Breast epithelium (tissue), 4 donors: Measurements from ENCODE around the gene GRIFIN. TPM values are rescaled to one million over a fixed set of nuclear protein-coding genes. Genes with fewer than 3 reads are reported as not detected.

ENCODE experiments used
- DNase-seq, 2 donors: peaks; one replicate each; pipeline ENCODE4 v3.0.0-alpha.2; 2019; ENCODE audit warnings: low spot score in 2 of 2
- H3K27ac ChIP-seq, 2 donors: fragments of 200-600 bp; sonication (generic) in 1 of 2; one replicate each; pipeline ENCODE4 v1.5.1; 2016 to 2019; ENCODE audit warnings: mild to moderate bottlenecking in 1 of 2
- H3K27me3 ChIP-seq, 2 donors: fragments of 200-600 bp; sonication (generic) in 1 of 2; one replicate each; pipeline versions ENCODE4 v1.5.1 to v1.6.0; 2017 to 2019; ENCODE audit warnings: control low read depth in 1 of 2, mild to moderate bottlenecking in 1 of 2
- H3K36me3 ChIP-seq: fragments of 200-600 bp; one replicate; pipeline ENCODE4 v1.5.1; 2019
- H3K4me1 ChIP-seq, 2 donors: fragments of 200-600 bp; sonication (generic); one replicate each; pipeline ENCODE4 v1.5.1; 2016 to 2019; ENCODE audit warnings: control low read depth in 1 of 2
- H3K4me3 ChIP-seq, 3 donors: fragments of 200-600 bp; sonication (generic); 1 replicate in 2 of 3; 2 replicates in 1 of 3; pipeline ENCODE4 v1.5.1; 2016 to 2019; ENCODE audit warnings: mild to moderate bottlenecking in 3 of 3, moderate library complexity in 2 of 3
- H3K9me3 ChIP-seq, 2 donors: fragments of 200-600 bp; sonication (generic) in 1 of 2; one replicate each; pipeline ENCODE4 v1.5.1; 2016 to 2019; ENCODE audit warnings: control low read depth in 1 of 2
- POLR2A ChIP-seq: fragments of 450-650 bp; IDR thresholded peaks from one replicate; pipeline ENCODE4 v1.6.1; 2016; ENCODE audit warnings: antibody characterized with exemption, mild to moderate bottlenecking, moderate library complexity
- POLR2AphosphoS5 ChIP-seq, 3 donors: sonication (generic); formaldehyde crosslinking; IDR thresholded peaks; one replicate each; pipeline ENCODE4 v1.6.1; 2017; ENCODE audit warnings: antibody characterized with exemption in 3 of 3
- intact Hi-C: fragments of 100-400 bp; cut with DNase I; formaldehyde crosslinking; loops from one replicate; pipeline ENCODE4 v1.15.1; 2023; ENCODE audit warnings: low total_unique reads
- total RNA-seq, 3 donors: library from RNA; depleted of rRNA; stranded (reverse); fragments of >200 nt; gene quantifications; one replicate each; pipeline ENCODE4 v1.1.0, GENCODE V29; 2016
- TF ChIP-seq, protein P1 (sequence below), 3 donors: fragments of 450-650 bp; IDR thresholded peaks; one replicate each; pipeline ENCODE4 v1.5.1; 2016 to 2017; ENCODE audit warnings: antibody characterized with exemption in 3 of 3, mild to moderate bottlenecking in 3 of 3, moderate library complexity in 3 of 3

GRIFIN gene
- total RNA-seq, 3 donors from 2014 or later: not detected

GRCh38 chr7:2445047-2445446 is 31.2 kb downstream of the GRIFIN start:
- H3K27me3 ChIP-seq: no peaks in the 10 kb centered on the region
- DNase-seq: no peak
- H3K27ac ChIP-seq: peak overlapping the region; percentile 42 to 82
- no peaks in the 10 kb centered on the region for H3K36me3 ChIP-seq
- intact Hi-C loops: no loop called here
- TF ChIP-seq, protein P1, sequence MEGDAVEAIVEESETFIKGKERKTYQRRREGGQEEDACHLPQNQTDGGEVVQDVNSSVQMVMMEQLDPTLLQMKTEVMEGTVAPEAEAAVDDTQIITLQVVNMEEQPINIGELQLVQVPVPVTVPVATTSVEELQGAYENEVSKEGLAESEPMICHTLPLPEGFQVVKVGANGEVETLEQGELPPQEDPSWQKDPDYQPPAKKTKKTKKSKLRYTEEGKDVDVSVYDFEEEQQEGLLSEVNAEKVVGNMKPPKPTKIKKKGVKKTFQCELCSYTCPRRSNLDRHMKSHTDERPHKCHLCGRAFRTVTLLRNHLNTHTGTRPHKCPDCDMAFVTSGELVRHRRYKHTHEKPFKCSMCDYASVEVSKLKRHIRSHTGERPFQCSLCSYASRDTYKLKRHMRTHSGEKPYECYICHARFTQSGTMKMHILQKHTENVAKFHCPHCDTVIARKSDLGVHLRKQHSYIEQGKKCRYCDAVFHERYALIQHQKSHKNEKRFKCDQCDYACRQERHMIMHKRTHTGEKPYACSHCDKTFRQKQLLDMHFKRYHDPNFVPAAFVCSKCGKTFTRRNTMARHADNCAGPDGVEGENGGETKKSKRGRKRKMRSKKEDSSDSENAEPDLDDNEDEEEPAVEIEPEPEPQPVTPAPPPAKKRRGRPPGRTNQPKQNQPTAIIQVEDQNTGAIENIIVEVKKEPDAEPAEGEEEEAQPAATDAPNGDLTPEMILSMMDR (IDR thresholded peaks at IDR 0.05): no peak
- TF ChIP-seq POLR2A (no peak), POLR2AphosphoS5 (IDR thresholded peaks at IDR 0.05) (no peak)
- no peaks in the 10 kb centered on the region for H3K4me1 ChIP-seq
- no peak overlapping the region for H3K4me3 ChIP-seq
- H3K9me3 ChIP-seq: no peaks in the 10 kb centered on the region

GRCh38 chr7:2444476-2444875 is 31.7 kb downstream of the GRIFIN start:
- H3K4me3 ChIP-seq: no peak overlapping the region
- no peaks in the 10 kb centered on the region for H3K4me1 ChIP-seq
- no peaks in the 10 kb centered on the region for H3K27me3 ChIP-seq
- intact Hi-C loops: no loop called here
- H3K9me3 ChIP-seq: no peaks in the 10 kb centered on the region
- no peaks in the 10 kb centered on the region for H3K36me3 ChIP-seq
- peak overlapping the region; percentile 42 to 82 for H3K27ac ChIP-seq
- TF ChIP-seq, protein P1 (IDR thresholded peaks at IDR 0.05): no peak
- TF ChIP-seq POLR2AphosphoS5 (IDR thresholded peaks at IDR 0.05) (no peak), POLR2A (no peak)
- DNase-seq: no peak

GRCh38 chr7:2443491-2443890 is 32.7 kb downstream of the GRIFIN start:
- intact Hi-C loops: no loop called here
- H3K4me1 ChIP-seq: no peaks in the 10 kb centered on the region
- H3K36me3 ChIP-seq: no peaks in the 10 kb centered on the region
- no peaks in the 10 kb centered on the region for H3K27me3 ChIP-seq
- H3K27ac ChIP-seq: no peak overlapping the region
- no peak for DNase-seq
- no peak overlapping the region for H3K4me3 ChIP-seq
- no peaks in the 10 kb centered on the region for H3K9me3 ChIP-seq
- TF ChIP-seq, protein P1 (IDR thresholded peaks at IDR 0.05): no peak
- TF ChIP-seq POLR2AphosphoS5 (IDR thresholded peaks at IDR 0.05) (no peak), POLR2A (no peak)

DNA sequence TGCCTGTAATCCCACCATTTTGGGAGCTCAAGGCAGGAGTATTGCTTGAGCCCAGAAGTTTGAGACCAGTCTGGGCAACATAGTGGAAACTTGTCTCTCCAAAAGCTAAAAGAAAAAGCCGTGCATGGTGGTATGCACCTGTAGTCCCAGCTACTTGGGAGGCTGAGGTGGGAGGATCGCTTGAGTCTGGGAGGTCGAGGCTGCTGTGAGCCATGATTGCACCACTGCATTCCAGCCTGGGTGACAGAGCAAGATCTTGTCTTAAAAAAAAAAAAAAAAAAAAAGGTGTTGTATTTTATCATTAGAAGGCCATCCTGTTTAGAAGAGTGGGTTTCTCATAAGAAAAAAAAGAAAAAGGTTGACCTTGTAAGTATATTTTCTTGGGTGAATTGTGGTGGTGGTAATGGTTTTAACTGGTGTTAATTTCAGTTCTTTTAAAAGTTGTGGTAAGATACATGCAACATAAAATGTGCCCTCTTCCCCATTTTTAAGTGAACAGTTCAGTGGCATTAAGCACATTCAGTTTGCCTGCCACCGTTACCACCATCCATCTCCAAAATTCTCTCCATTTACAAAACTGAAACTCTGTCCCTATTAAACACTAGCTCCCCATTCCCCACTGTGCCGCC is 34.7 kb downstream of the GRIFIN start:
- Histone ChIP-seq H3K27ac (peak overlapping the region in 1 of 2 donors; percentile 41), H3K4me1 (no peaks in the 10 kb centered on the region), H3K36me3 (no peaks in the 10 kb centered on the region), H3K4me3 (no peak overlapping the region), H3K9me3 (no peaks in the 10 kb centered on the region), H3K27me3 (no peaks in the 10 kb centered on the region)
- intact Hi-C loops: no loop called here
- TF ChIP-seq, protein P1 (IDR thresholded peaks at IDR 0.05): no peak
- TF ChIP-seq POLR2A (no peak), POLR2AphosphoS5 (IDR thresholded peaks at IDR 0.05) (no peak)
- DNase-seq: no peak

- Histone ChIP-seq H3K4me3 (no peak overlapping the region), H3K27me3 (no peaks in the 10 kb centered on the region), H3K9me3 (no peaks in the 10 kb centered on the region), H3K4me1 (no peaks in the 10 kb centered on the region), H3K27ac (peak overlapping the region in 1 of 2 donors; percentile 41), H3K36me3 (no peaks in the 10 kb centered on the region)
- DNase-seq: peak in 1 of 2 donors; percentile 43
- no peak for TF ChIP-seq POLR2AphosphoS5 (IDR thresholded peaks at IDR 0.05)
- no peak for TF ChIP-seq POLR2A
- TF ChIP-seq, protein P1 (IDR thresholded peaks at IDR 0.05): no peak
- intact Hi-C loops: no loop called here
These were observed 35.5 kb downstream of the GRIFIN start for GRCh38 chr7:2440608-2441245.
